Midbrain (tissue), 1 donor: ENCODE data around the gene PLSCR5.

Experiments used
- DNase-seq: peaks from one replicate; lab custom pipeline; 2025; lab: John Stamatoyannopoulos, UW

PLSCR5 gene

GRCh38 chr3:146585156-146585555 lies 20.0 kb downstream of the PLSCR5 start:
- DNase-seq, result no peak

GRCh38 chr3:146581951-146582467 lies 23.1 kb downstream of the PLSCR5 start:
- no peak for DNase-seq

DNA sequence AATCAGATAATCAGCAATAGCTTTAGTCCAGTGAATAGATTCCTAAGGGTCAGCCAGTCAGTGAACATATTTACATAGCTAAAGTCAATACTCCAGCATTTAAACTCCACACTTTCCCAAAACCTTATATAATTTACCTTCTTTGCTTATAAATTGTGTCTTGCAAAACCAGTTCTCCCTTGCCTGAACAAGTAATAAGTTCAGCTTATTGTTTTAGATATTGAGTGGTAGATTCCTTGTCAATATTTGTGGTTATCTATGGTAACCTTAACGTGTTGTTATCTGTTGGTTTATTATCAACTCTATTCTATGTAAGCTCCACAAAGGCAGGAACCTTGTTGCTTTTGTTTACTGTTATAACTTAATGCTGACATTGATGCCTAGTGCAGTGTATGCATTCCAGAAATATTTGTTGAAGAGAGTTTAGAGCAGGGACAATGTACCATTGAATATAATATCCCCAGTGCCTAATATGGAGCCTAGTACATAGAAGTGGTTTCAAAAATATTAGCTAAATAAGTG lies 24.0 kb downstream of the PLSCR5 start:
- DNase-seq, result no peak

GRCh38 chr3:146577662-146578061 lies 27.5 kb downstream of the PLSCR5 start:
- DNase-seq, result peak; percentile 48

- no peak for DNase-seq
These were observed 29.5 kb downstream of the PLSCR5 start for GRCh38 chr3:146575636-146576035.

DNA sequence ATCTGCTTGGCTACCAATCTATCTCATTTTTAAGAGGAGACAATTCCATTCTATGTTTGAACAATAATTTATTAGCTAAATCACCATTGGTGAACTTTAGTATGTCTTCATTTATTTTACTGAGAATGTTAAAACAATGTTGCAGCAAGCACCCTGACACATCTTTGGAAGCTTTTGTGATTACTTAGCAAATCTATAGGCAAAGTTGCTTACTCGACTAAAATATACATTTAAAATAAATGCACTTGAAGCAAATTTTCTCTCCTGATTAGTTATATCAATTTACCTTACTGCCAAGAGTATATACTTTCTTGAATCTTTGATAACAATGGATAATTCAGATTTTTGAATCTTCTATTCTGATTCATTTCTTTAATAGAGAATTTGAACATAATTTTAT lies 31.0 kb downstream of the PLSCR5 start:
- no peak for DNase-seq

DNA sequence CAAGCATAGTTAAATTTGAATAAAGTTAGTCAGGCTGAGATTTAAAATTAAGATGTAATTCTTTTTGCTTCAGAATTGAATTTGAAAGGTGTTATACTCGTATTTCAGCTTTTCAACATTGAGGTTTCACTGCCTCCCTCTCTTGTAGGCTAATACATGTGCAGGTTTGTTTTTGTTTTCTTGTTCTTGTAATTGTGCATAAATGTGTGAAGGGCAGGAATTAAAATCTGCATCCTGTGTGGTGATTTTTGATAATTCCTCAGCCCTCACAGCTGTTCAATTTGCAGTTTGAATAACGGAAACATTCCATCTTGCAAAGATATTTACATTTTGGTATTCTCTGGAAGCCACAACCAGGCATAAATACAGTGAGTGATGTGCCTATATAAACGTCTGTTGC lies 35.8 kb downstream of the PLSCR5 start:
- DNase-seq, result no peak

GRCh38 chr3:146566138-146566537 lies 39.0 kb downstream of the PLSCR5 start:
- DNase-seq, result no peak

DNA sequence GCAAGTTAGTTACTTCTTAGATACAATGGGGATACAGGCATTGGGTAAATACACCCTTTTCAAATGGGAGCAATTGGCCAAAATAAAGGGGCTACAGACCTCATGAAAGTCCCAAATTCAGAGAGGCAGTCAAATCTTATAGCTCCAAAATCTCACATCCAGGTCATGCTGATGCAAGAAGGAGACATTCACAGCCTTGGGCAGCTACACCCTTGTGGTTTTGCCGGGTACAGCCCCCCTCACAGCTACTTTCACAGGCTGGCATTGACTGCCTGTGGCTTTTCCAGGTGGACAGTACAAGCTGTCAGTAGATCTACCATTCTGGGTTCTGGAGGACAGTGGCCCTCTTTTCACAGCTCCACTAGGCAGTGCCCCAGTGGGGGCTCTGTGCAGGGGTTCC lies 43.3 kb downstream of the PLSCR5 start:
- DNase-seq, result no peak

DNA sequence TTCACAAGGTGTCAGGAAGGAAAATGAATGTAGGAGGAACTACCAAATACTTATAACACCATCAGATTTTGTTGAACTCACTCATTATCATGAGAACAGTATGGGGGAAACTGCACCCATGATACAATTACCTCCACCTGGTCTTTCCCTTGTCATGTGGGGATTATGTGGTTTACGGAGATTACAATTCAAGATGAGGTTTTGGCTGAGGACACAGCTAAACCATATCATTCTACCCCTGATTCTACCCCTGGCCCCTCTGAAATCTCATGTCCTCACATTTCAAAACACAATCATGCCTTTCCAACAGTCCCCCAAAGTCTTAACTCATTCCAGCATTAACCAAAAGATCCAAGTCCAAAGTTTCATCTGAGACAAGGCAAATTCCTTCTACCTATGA lies 43.7 kb downstream of the PLSCR5 start:
- no peak for DNase-seq

GRCh38 chr3:146560678-146561077 lies 44.5 kb downstream of the PLSCR5 start:
- no peak for DNase-seq

- no peak for DNase-seq
These were observed 45.8 kb downstream of the PLSCR5 start for GRCh38 chr3:146559388-146559787.

DNA sequence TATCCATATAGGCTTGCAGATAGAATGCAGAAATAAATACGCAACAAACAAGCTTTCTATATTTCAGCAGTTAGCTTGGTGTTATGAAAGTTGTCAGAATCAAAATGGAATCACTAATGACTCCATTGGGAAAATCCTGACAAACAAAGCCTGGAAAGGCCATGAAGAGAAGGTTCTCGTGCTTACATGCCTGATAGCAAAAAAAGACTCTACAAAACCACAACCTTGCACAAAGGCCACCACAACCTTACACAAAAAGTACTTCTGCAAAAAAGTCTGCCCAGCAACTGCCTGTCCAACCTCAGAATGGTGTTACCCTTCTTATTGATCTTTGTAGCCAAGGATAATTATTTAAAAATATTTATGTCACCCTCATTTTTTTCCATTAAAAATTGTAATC lies 46.4 kb downstream of the PLSCR5 start:
- no peak for DNase-seq

DNA sequence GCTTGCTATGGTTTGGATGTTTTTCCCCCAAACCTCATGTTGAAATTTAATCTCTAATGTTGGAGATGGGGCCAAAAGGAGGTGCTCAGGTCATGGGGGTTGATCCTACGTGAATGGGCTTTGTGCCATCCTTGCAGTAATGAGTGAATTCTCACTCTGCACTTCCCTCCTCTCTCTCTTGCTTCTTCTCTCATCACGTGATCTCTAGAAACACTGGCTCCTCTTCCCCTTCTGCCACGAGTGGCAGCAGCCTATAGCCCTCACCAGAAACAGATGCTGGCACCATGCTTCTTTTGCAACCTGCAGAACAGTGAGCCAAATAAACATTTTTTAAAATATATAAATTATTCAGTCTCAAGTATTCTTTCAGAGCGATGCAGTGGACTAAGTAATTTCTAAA lies 47.4 kb downstream of the PLSCR5 start:
- no peak for DNase-seq

DNA sequence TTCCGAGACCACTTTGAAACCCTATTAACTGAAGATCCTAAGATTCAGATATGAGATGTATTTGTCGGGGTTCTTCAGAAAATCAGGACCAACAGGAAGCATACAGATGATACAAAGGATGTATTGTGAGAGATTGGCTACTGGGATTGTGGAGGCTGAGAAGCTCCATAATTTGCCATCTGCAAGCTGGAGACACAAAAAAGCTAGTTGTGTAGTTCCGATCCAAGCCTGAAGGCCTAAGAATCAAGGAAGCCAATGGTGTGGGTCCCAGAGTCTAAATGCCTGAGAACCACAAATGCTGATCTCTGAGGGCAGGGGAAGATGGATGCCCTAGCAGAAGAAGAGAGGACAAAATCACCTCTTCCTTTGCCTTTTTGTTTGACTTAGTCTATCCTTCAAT lies 49.8 kb downstream of the PLSCR5 start:
- no peak for DNase-seq

- no peak for DNase-seq
These were observed 50.9 kb downstream of the PLSCR5 start for GRCh38 chr3:146554151-146554760.

GRCh38 chr3:146550743-146551510 lies 54.2 kb downstream of the PLSCR5 start:
- DNase-seq, result no peak

DNA sequence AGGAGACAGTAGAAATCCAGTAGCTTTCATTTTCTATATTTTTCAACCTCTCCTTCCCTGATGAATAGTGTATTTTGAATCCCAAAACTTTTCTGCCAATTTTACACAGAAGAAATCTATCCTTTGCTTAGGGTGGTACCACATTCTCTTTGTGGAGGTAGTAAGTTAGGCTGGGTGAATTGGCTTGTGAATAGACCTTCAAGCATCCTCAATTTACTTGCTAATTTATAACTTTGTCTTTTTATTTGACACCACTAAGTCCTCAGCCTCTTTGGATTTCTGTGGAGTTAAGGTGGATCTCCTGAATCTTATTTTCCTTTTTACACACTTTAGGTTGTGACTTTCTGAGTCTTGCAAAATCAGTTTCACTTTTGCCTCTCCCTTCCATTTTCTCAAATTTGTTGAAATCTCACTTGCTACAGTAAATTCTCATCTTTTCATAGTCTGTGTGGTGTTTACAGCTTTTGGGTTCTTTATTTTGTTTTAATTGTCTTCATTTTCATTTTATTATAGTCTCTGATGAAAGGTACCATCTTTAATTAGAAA lies 55.0 kb downstream of the PLSCR5 start:
- DNase-seq, result no peak

- no peak for DNase-seq
These were observed 57.8 kb downstream of the PLSCR5 start for GRCh38 chr3:146547235-146547835.

DNA sequence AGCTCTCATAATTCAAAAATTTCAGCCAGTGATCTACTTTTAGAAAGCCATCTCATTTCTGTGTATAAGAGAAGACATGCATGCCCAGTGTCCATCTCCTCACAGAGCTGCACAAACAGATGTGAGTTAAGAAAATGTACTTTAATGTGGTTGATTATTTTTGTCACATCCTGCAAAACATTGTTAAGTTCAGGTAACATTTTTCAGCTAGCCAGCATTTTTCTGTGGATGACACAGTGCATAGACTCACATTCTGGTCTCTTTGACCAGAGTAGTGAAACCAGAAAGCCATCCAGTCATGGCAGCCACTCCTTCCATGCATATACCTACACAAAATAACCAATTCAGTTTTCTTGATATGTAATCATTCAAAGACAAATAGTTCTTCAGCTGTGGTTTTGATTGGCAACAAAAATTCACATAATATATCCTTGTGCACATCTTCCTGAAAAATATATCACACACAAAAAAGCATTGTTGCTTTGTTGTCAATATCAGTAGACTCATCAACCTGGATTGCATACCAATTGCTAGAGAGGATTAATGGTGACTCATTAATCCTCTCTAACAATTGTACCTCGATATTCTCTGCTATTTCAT lies 58.7 kb downstream of the PLSCR5 start:
- DNase-seq, result no peak

GRCh38 chr3:146544929-146545528 lies 60.1 kb downstream of the PLSCR5 start:
- no peak for DNase-seq
